Esophagus muscularis mucosa (tissue), 4 donors: ENCODE results near the gene RABAC1.

ENCODE experiments used
- CTCF ChIP-seq, 3 experiments: fragments of 200-600 bp in 2 of 3; fragments of 450-650 bp in 1 of 3; sonication (generic) in 2 of 3; IDR thresholded peaks; one replicate each; pipeline ENCODE4 v1.5.1; 2017 to 2019; ENCODE audit warnings: antibody characterized with exemption in 3 of 3, mild to moderate bottlenecking in 2 of 3, moderate library complexity in 1 of 3
- EP300 ChIP-seq: sonication (generic); formaldehyde crosslinking; IDR thresholded peaks from one replicate; pipeline ENCODE4 v1.6.1; 2017; ENCODE audit warnings: antibody characterized with exemption
- POLR2AphosphoS5 ChIP-seq, 2 donors: sonication (generic); formaldehyde crosslinking; IDR thresholded peaks; one replicate each; pipeline ENCODE4 v1.6.1; 2017; ENCODE audit warnings: antibody characterized with exemption in 2 of 2

- TF ChIP-seq CTCF (IDR thresholded peaks at IDR 0.05) (no peak), POLR2AphosphoS5 (IDR thresholded peaks at IDR 0.05) (no peak), EP300 (no peak)
These were observed 30.9 kb downstream of the RABAC1 start, which contains the start of gene ERFL for GRCh38 chr19:41928221-41928683.
